ENCODE results near the gene HCRTR1. TPM values are rescaled to one million over a fixed set of nuclear protein-coding genes. Genes with fewer than 3 reads are reported as not detected.

Gene HCRTR1
- polyA plus RNA-seq, 1 donor from 2014 or later = 0.37 TPM

DNA sequence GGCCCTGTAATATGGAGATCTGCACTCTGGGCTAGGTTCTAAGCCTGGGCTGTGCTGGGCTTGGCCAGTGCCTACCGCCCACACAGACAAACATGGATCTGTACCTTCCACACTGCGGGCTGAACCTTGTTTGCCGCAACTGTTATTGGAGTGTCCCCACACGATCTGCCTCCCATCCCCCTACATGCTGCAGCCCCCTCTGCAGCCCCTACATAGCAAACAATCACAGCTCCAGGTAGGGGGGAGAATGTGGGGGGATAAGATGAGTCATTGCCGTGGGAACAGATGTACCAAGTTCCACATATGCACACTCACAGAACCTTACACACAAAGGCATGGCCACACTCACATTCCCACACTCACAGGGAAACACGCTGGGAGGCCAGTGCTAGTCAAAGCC is 2.1 kb upstream of the HCRTR1 start:
- H3K9ac ChIP-seq (ENCODE audit: low read length) = no peak overlapping the region
- H3K27me3 ChIP-seq (ENCODE audit: insufficient read depth, low read depth, low read length) = peaks cover 18% of the 10 kb centered on the region
- no peaks in the 10 kb centered on the region for H3K36me3 ChIP-seq (ENCODE audit: insufficient read depth, low read length)
- no peaks in the 10 kb centered on the region for H3K79me2 ChIP-seq (replicated peaks; ENCODE audit: insufficient read depth, low read length)
- H3K4me2 ChIP-seq (ENCODE audit: low read length) = no peak overlapping the region
- H3F3A ChIP-seq (ENCODE audit: insufficient read depth, low read length, poor library complexity, severe bottlenecking) = no peaks in the 10 kb centered on the region
- TF ChIP-seq TAF1 (IDR thresholded peaks at IDR 0.05; ENCODE audit: low read depth) (no peak), CTCF (IDR thresholded peaks at IDR 0.05; ENCODE audit: poor library complexity, severe bottlenecking) (no peak), SMC3 (conservative IDR thresholded peaks at IDR 0.05; ENCODE audit: poor library complexity) (no peak), EZH2 (IDR thresholded peaks at IDR 0.05; ENCODE audit: borderline replicate concordance, insufficient read depth, low read length, poor library complexity, severe bottlenecking) (no peak), REST (IDR thresholded peaks at IDR 0.05; ENCODE audit: borderline replicate concordance) (no peak), RAD21 (conservative IDR thresholded peaks at IDR 0.05) (no peak), MXI1 (conservative IDR thresholded peaks at IDR 0.05; ENCODE audit: poor library complexity, severe bottlenecking) (no peak), EP300 (conservative IDR thresholded peaks at IDR 0.05; ENCODE audit: poor library complexity, severe bottlenecking) (no peak), POLR2AphosphoS5 (IDR thresholded peaks at IDR 0.05) (no peak)
- H3K4me3 ChIP-seq (ENCODE audit: low read length) = no peak overlapping the region
- H4K20me1 ChIP-seq (ENCODE audit: insufficient read depth) = no peaks in the 10 kb centered on the region
- H2AFZ ChIP-seq (ENCODE audit: low read depth, low read length) = no peak overlapping the region
- H3K27ac ChIP-seq (ENCODE audit: low read length) = no peak overlapping the region
- H3K9me2 ChIP-seq (ENCODE audit: insufficient read depth, low read length) = no peaks in the 10 kb centered on the region
- H3K9me3 ChIP-seq (ENCODE audit: low read length) = no peaks in the 10 kb centered on the region

- Histone ChIP-seq H3K4me3 (ENCODE audit: low read length) (no peak overlapping the region), H3K9ac (ENCODE audit: low read length) (no peak overlapping the region), H3K27ac (ENCODE audit: low read length) (no peak overlapping the region), H3K36me3 (ENCODE audit: insufficient read depth, low read length) (no peaks in the 10 kb centered on the region), H3K4me2 (ENCODE audit: low read length) (no peak overlapping the region), H3K27me3 (ENCODE audit: insufficient read depth, low read depth, low read length) (peaks cover 18% of the 10 kb centered on the region), H3K9me3 (ENCODE audit: low read length) (no peaks in the 10 kb centered on the region), H3F3A (ENCODE audit: insufficient read depth, low read length, poor library complexity, severe bottlenecking) (no peaks in the 10 kb centered on the region), H3K9me2 (ENCODE audit: insufficient read depth, low read length) (no peaks in the 10 kb centered on the region), H4K20me1 (ENCODE audit: insufficient read depth) (no peaks in the 10 kb centered on the region), H3K79me2 (replicated peaks; ENCODE audit: insufficient read depth, low read length) (no peaks in the 10 kb centered on the region), H2AFZ (ENCODE audit: low read depth, low read length) (no peak overlapping the region)
- TF ChIP-seq EZH2 (IDR thresholded peaks at IDR 0.05; ENCODE audit: borderline replicate concordance, insufficient read depth, low read length, poor library complexity, severe bottlenecking) (no peak), MXI1 (conservative IDR thresholded peaks at IDR 0.05; ENCODE audit: poor library complexity, severe bottlenecking) (no peak), CTCF (IDR thresholded peaks at IDR 0.05; ENCODE audit: poor library complexity, severe bottlenecking) (no peak), POLR2AphosphoS5 (IDR thresholded peaks at IDR 0.05) (no peak), TAF1 (IDR thresholded peaks at IDR 0.05; ENCODE audit: low read depth) (no peak), RAD21 (conservative IDR thresholded peaks at IDR 0.05) (no peak), REST (IDR thresholded peaks at IDR 0.05; ENCODE audit: borderline replicate concordance) (no peak), EP300 (conservative IDR thresholded peaks at IDR 0.05; ENCODE audit: poor library complexity, severe bottlenecking) (no peak), SMC3 (conservative IDR thresholded peaks at IDR 0.05; ENCODE audit: poor library complexity) (no peak)
Measured at GRCh38 chr1:31615939-31616338, 1.6 kb upstream of the HCRTR1 start.
